ENCODE data around the gene ARSI. TPM values are rescaled to one million over a fixed set of nuclear protein-coding genes. Genes with fewer than 3 reads are reported as not detected.
A peak's percentile ranks its signal among the peaks of the same experiment; 100 is the strongest.

Gene ARSI
- total RNA-seq, 1 experiment from 2014 or later = 0.71 TPM

- Mint-ChIP-seq H3K27me3 (ENCODE audit: unreplicated experiment) (peaks cover 15% of the 10 kb centered on the region), H3K36me3 (ENCODE audit: insufficient read depth, unreplicated experiment) (no peaks in the 10 kb centered on the region), H3K4me1 (ENCODE audit: low read depth, unreplicated experiment) (peaks cover 26% of the 10 kb centered on the region), H3K9me3 (ENCODE audit: low read depth, unreplicated experiment) (no peaks in the 10 kb centered on the region), H3K4me3 (ENCODE audit: low read depth, unreplicated experiment) (no peak overlapping the region), H3K27ac (ENCODE audit: unreplicated experiment) (no peak overlapping the region)
- intact Hi-C loops (cut with micrococcal nuclease; ENCODE audit: unreplicated experiment) = no loop called here
- BruUV-seq (replicated peaks) = no TSS peak
- no peak for DNase-seq
- TF ChIP-seq, protein P1, sequence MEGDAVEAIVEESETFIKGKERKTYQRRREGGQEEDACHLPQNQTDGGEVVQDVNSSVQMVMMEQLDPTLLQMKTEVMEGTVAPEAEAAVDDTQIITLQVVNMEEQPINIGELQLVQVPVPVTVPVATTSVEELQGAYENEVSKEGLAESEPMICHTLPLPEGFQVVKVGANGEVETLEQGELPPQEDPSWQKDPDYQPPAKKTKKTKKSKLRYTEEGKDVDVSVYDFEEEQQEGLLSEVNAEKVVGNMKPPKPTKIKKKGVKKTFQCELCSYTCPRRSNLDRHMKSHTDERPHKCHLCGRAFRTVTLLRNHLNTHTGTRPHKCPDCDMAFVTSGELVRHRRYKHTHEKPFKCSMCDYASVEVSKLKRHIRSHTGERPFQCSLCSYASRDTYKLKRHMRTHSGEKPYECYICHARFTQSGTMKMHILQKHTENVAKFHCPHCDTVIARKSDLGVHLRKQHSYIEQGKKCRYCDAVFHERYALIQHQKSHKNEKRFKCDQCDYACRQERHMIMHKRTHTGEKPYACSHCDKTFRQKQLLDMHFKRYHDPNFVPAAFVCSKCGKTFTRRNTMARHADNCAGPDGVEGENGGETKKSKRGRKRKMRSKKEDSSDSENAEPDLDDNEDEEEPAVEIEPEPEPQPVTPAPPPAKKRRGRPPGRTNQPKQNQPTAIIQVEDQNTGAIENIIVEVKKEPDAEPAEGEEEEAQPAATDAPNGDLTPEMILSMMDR (IDR thresholded peaks at IDR 0.05; ENCODE audit: unreplicated experiment) = no peak
- CTCF ChIA-PET = interaction anchor here (0.9 kb wide), 1 partner anchor 56 kb away, joined by 3 read pairs; no protein-coding TSS in a partner anchor
Observed at GRCh38 chr5:150295741-150296486, 6.8 kb downstream of the ARSI start.

DNA sequence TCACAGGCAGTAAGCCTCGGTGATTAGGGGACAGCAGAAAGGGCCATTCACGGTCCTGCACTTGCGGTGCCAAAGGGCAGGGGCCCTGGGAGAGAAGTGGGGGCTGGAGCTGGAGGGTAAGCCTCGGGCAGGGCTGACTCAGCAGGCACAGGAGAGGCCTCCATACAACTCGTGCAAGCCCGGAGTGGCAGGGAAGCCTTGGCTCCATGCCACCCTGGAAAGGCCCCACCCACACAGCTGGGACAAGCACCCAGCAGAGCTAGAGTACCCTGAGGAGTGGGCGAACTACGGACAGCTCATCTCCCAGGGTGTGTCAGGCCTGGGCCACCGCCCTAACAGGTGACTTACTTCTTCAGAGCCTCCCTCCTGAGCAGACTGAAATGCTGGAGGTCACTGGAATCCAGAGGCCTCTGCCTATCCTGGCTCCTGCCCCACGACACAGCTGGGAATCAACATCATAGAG lies 7.5 kb downstream of the ARSI start:
- Mint-ChIP-seq H3K9me3 (ENCODE audit: low read depth, unreplicated experiment) (no peaks in the 10 kb centered on the region), H3K27ac (ENCODE audit: unreplicated experiment) (no peak overlapping the region), H3K36me3 (ENCODE audit: insufficient read depth, unreplicated experiment) (no peaks in the 10 kb centered on the region), H3K27me3 (ENCODE audit: unreplicated experiment) (peaks cover 22% of the 10 kb centered on the region), H3K4me1 (ENCODE audit: low read depth, unreplicated experiment) (peaks cover 26% of the 10 kb centered on the region), H3K4me3 (ENCODE audit: low read depth, unreplicated experiment) (no peak overlapping the region)
- peak; percentile 64 for DNase-seq
- CTCF ChIA-PET = interaction anchor here (0.9 kb wide), 1 partner anchor 56 kb away, joined by 3 read pairs; no protein-coding TSS in a partner anchor
- intact Hi-C loops (cut with micrococcal nuclease; ENCODE audit: unreplicated experiment) = no loop called here
- no TSS peak for BruUV-seq (replicated peaks)
- TF ChIP-seq, protein P1 (IDR thresholded peaks at IDR 0.05; ENCODE audit: unreplicated experiment) = no peak

GRCh38 chr5:150294551-150295071 lies 8.1 kb downstream of the ARSI start:
- Mint-ChIP-seq H3K27ac (ENCODE audit: unreplicated experiment) (no peak overlapping the region), H3K36me3 (ENCODE audit: insufficient read depth, unreplicated experiment) (no peaks in the 10 kb centered on the region), H3K27me3 (ENCODE audit: unreplicated experiment) (peaks cover 28% of the 10 kb centered on the region), H3K9me3 (ENCODE audit: low read depth, unreplicated experiment) (no peaks in the 10 kb centered on the region), H3K4me3 (ENCODE audit: low read depth, unreplicated experiment) (no peak overlapping the region), H3K4me1 (ENCODE audit: low read depth, unreplicated experiment) (peaks cover 21% of the 10 kb centered on the region)
- no TSS peak for BruUV-seq (replicated peaks)
- DNase-seq = no peak
- TF ChIP-seq, protein P1 (IDR thresholded peaks at IDR 0.05; ENCODE audit: unreplicated experiment) = no peak
- intact Hi-C loops (cut with micrococcal nuclease; ENCODE audit: unreplicated experiment) = no loop called here
- CTCF ChIA-PET = interaction anchor here (0.9 kb wide), 1 partner anchor 57 kb away, joined by 3 read pairs; no protein-coding TSS in a partner anchor

DNA sequence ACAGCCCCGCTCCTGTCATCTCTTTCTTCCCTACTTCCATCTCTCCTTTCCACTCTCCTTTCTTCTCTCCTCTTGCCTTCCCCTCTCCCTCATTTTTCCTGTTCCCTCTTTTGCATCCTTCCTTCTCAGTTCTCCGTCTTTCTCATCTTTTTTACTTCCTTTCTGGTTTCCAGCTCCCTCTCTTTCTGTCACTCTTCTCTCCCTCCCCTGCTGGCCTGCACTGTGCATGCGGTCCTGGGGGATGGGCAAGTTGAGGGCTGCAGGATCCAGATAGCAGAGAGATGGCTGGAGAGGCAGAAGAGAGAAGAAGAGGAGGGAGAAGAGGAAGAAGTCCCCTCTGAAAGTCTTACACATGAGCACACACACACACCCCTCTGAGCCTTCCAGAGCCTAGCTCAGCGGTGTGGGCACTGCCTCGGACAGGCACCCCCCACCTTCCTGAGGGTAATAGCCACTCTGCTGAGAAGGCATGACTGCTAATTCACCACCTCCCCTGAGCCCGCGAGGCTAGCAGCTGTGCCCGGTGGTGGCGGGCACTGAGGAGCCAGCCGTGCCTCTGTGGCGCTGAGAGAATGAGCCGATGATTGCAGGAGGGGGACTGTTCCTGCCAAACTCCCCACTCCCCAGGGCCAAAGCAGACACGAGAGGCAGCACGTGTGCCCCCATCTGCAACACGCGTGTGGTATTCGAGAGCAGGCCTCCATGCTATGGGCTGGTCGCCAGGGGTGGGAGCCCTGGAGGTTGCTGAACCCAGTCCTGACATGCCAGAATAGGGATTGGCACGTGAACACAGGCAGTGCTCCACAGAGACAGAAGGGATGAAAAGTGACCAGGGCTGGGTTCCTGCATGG lies 9.4 kb downstream of the ARSI start:
- no peak overlapping the region for H3K4me3 Mint-ChIP-seq (ENCODE audit: low read depth, unreplicated experiment)
- H3K27ac Mint-ChIP-seq (ENCODE audit: unreplicated experiment) = no peak overlapping the region
- peaks cover 18% of the 10 kb centered on the region for H3K4me1 Mint-ChIP-seq (ENCODE audit: low read depth, unreplicated experiment)
- intact Hi-C loops (cut with micrococcal nuclease; ENCODE audit: unreplicated experiment) = no loop called here
- no peak for DNase-seq
- peaks cover 41% of the 10 kb centered on the region for H3K27me3 Mint-ChIP-seq (ENCODE audit: unreplicated experiment)
- CTCF ChIA-PET = no interaction called here
- TF ChIP-seq, protein P1 (IDR thresholded peaks at IDR 0.05; ENCODE audit: unreplicated experiment) = no peak
- no TSS peak for BruUV-seq (replicated peaks)
- H3K36me3 Mint-ChIP-seq (ENCODE audit: insufficient read depth, unreplicated experiment) = no peaks in the 10 kb centered on the region
- no peaks in the 10 kb centered on the region for H3K9me3 Mint-ChIP-seq (ENCODE audit: low read depth, unreplicated experiment)
